Jurkat, Clone E6-1 (cell line): ENCODE data around the gene GMEB2.
"Not testable (repeated sequence)": the region's sequence is repeated elsewhere in the genome, so short reads cannot be mapped to it uniquely, and the experiment has no call there.

Experiments
- DNase-seq: peaks from one replicate; pipeline ENCODE4 v3.0.0-alpha.2; 2011; ENCODE audit warnings: low read depth, low spot score
- H3K4me3 ChIP-seq: 2 replicates; pipeline ENCODE4 v1.5.1; 2011; ENCODE audit warnings: mild to moderate bottlenecking, low read length, control low read depth, moderate library complexity

The GMEB2 gene

DNA sequence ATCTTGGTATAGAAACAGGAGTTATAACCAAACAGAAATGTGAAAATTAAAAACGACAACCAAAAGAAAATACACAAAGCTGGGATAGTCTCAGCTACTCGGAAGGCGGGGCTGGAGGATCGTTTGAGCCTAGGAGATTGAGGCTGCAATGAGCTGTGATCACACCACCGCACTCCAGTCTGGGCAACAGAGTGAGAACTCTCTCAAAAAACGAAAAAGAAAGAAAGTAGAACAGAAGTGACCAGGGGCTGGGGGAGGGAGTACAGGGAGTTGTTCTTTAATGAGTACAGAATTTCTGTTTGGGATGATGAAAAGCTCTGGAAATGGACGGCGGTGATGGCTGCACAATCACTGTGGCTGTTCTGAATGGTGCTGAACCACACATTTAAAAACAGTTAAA, 5.9 kb downstream of the GMEB2 start:
- DNase-seq, result no peak
- no peak overlapping the region for H3K4me3 ChIP-seq

DNA sequence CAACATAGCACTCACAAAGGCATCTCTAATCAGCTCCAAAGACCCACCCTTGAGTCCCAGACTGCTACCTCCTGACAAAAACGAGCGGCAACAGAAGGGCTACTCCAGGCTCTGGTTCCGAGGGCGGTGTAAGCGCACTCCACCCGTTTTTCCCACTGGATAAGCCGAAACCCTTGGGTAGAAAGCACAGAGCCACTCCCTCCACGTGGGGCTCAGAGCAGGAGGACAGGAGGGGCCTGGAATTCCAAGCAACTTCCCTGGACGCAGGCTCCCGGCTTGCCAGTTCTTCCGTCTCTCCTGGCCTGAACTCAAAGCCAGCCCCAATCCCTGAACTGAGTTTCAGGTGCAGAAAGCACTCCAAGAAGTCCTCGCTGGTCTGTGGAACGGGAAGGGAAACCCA, 7.4 kb downstream of the GMEB2 start:
- H3K4me3 ChIP-seq, result no peak overlapping the region
- DNase-seq, result no peak

GRCh38 chr20:63619086-63619485, 7.8 kb downstream of the GMEB2 start:
- no peak overlapping the region for H3K4me3 ChIP-seq
- DNase-seq, result no peak

DNA sequence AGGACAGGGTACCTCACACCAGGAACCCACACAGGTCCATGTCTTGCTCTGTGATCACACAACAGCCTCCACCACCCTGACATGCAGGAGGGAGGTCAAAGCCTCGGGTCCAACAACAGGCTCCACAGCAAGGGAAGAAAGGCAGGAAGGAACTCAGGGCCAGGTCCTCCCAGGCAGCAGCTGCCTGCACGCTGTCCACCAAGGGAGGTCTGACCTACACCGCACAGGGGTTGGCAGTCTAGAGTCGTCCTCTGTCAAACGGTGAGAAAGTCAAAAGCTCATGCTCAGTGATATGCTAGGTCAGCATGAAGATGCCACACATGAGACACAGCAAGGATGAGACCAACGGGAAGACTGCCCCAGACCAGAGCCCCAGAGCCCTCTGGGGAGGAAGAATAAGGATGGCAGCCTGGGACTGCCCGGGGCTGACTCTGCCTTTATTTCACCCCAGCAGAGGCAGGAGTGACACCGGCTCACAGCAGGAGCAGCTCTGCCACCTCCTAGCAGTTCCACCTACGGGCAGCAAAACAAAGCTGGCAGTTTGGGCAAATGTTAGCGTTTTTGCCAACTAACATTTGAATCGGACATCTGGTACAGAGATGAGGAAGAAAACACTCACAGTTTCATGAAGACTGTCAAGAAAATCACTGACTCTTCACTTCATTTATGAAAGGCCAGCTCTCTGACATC, 8.5 kb downstream of the GMEB2 start:
- H3K4me3 ChIP-seq, result no peak overlapping the region
- DNase-seq, result no peak

DNA sequence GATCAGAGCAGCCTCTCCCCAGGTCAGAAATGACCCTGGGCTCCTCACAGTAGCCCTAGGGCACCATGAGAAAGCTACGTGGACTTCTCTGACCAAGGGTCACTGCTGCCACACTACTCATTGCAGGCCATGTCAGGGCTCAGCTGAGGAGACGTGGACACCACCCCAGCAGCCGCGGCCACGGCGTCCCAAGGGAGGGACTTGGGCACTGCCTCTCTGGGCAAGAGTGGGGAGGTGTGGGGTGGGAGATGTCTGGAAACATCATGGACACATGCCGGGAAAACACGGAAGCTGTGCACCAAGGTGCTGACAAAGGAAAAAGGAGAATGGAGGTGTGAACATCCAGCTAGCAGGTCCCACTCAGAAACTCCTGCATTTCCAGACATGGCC, 9.0 kb downstream of the GMEB2 start:
- no peak overlapping the region for H3K4me3 ChIP-seq
- no peak for DNase-seq

DNA sequence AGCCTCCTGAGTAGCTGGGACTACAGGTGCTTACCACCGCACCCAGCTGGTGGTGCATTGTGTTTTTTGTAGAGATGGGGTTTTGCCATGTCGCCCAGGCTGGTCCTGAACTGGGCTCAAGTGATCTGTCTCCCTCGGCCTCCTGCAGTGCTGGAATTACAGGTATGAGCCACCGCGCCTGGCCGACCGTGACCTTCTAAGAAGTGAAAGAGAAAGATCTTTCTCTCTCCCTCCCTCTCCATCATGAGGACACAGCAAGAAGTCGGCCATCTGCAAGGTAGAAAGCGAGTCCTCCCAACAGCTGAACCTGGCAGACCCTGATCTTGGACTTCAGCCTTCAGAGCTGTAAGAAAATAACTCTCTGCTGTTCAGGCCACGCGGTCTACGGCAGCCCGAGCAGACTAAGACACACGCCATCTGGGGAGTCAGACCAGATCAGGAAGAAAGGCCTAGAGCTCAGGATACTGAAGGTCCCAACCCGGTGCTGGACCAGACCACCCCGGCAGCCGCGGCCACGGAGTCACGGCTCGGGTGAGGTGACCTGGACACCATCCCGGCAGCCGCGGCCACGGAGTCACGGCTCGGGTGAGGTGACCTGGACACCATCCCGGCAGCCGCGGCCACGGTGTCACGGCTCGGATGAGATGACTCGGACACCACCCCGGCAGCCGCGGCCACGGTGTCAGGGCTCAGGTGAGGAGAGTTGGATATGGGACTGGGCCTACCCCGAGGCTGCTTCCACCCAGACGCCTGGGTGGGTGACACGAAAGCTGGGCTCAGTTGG, 9.6 kb downstream of the GMEB2 start:
- no peak overlapping the region for H3K4me3 ChIP-seq
- DNase-seq, result no peak

DNA sequence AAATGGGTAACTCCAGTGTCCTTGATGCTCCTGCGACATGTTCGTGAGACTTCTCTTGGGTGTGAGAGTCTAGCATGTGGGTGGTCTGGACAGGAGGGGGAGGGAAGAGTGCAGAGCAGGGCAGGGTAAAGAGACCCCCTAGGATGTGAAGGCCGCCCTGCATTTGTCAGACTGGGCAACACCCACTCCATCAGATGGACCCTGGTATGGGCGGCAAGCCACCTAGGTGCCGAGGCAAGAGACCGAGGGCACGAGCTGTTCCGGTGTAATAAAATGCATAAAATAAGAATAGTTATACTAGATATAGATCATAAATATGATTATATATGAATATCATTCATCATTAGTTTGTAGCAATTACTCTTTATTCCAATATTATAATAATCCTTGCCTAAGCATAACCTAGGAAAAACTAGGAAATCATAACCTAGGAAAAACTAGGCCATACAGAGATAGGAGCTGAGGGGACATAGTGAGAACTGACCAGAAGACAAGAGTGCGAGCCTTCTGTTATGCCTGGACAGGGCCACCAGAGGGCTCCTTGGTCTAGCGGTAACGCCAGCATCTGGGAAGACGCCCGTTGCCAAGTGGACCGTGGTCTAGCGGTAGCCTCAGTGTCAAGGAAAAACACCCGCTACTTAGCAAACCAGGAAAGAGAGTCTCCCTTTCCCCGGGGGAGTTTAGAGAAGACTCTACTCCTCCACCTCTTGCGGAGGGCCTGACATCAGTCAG, 12.9 kb downstream of the GMEB2 start:
- not testable (repeated sequence) for H3K4me3 ChIP-seq
- peak; percentile 49 for DNase-seq

DNA sequence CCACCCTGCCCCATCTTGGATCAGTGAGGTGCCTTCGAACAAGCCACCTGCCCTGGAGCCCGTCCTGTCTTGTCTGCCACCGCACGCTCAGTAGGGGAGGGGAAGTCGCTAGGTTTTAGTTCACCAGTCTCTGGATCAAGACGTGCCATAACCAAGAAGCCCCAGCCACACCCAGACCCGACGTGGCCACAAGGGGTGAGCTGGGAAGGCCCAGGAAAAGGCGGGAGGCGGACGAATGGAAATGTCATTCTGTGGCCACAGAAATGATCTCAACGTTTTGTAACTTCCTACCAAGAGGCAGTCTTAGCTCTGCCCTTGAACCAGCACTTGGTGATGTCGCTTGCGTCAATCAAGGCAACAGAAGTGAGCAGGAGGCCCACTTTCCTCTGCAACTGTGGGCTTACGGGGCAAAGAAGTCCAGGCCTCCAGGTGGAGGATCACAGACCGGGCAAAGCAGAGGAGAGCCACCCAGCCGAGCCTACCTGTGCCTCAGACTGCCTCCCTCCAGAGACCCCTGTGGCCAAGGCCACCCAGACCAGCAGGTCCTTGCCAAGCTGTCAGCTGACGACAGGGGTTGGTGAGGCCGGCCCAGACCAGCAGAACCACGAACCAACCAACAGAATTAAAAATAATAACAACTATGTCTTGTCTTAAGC, 14.5 kb downstream of the GMEB2 start:
- no peak for DNase-seq
- H3K4me3 ChIP-seq, result no peak overlapping the region

DNA sequence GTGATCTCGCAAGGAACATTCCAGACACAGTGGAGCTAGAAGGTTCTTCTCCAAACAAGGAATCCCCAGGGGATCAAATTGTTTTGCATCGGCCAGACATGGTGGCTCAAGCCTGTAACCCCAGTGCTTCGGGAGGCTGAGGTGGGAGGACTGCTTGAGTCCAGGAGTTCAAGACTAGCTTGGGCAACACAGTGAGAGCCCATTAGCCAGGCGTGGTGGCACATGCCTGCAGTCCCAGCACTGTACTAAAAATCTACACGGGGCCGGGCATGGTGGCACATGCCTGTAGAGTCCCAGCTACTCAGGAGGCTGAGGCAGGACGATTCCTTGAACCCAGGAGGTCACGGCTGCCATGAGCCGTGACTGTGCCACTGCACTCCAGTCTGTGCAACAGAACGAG, 15.3 kb downstream of the GMEB2 start:
- DNase-seq, result no peak
- no peak overlapping the region for H3K4me3 ChIP-seq

GRCh38 chr20:63610581-63611435, 16.1 kb downstream of the GMEB2 start:
- DNase-seq, result no peak
- no peak overlapping the region for H3K4me3 ChIP-seq

- no peak for DNase-seq
- no peak overlapping the region for H3K4me3 ChIP-seq
Measured at GRCh38 chr20:63606686-63607085, 20.2 kb downstream of the GMEB2 start.

DNA sequence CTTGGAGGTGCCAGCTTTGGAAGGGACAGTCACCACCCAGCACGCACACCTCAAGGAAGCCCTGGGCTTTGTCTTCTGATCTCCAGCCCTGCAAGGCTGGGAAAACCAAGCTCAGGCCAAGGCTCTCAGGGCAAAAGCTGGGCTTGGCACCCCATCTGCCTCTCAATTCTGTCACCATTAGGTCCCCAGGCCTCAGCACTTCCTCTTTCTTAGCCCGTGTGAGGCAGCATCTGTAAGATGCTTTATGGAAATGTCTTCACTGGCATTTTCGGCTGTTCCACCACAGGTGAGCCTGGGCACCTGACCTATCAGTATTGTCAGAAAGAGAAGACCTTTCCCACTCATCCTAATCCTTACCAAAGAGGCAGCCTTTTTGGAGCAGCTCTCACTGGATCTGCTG, 24.6 kb downstream of the GMEB2 start:
- DNase-seq, result no peak
- no peak overlapping the region for H3K4me3 ChIP-seq

DNA sequence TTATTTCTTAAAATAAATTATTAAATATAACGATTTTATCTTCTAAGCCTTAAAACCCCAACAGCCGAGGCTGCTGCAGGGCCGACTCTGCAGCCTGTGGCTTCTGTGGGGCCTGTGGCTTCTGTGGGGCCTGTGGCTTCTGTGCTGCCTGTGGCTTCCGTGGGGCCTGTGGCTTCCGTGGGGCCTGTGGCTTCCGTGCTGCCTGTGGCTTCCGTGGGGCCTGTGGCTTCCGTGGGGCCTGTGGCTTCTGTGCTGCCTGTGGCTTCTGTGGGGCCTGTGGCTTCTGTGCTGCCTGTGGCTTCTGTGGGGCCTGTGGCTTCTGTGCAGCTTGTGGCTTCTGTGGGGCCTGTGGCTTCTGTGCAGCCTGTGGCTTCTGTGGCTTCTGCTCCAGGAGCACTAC, 25.2 kb downstream of the GMEB2 start:
- DNase-seq, H3K4me3 ChIP-seq: not testable (repeated sequence)

- no peak for DNase-seq
- H3K4me3 ChIP-seq, result no peak overlapping the region
Measured at GRCh38 chr20:63599396-63600050, 27.4 kb downstream of the GMEB2 start.

GRCh38 chr20:63598479-63599395, 28.2 kb downstream of the GMEB2 start:
- H3K4me3 ChIP-seq, result no peak overlapping the region
- DNase-seq, result no peak

DNA sequence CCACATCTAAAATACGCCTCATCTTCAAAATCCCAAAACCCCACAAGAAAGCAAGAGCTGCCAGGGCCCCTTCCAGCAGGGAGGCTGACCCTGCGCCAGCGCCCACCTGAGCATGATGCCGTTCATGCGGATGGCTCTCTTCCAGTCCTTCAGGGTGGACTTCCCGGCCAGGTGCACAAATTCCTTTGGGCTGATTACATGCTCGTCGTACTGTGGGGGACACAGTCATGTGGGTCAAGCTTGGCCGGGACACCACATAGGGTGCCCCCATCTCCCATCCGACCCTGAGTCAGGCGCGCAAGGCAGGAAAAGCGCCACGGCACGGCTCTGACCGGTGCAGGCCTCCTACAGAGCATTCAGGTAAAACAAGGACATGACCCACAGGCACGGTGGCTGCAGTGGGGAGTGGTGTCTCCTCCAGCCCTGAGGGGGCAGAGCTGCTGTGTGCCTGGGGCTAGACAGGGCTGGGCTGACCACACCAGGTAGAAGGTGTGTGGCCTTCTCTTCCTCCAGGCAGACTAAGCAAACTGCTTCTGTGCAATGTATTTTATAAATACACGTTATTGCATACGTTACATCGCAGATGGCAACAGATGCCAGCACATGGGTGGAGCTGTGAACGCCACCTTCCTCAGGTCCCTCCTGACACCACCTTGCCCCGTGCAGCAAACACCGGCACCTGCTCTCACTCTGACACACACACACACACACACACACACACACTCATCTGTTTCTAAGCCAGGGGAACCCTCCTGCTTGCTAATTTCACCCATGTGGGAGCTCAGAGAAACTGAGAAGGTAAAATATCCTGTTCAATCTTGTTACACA, 29.0 kb downstream of the GMEB2 start:
- H3K4me3 ChIP-seq, result no peak overlapping the region
- DNase-seq, result no peak

DNA sequence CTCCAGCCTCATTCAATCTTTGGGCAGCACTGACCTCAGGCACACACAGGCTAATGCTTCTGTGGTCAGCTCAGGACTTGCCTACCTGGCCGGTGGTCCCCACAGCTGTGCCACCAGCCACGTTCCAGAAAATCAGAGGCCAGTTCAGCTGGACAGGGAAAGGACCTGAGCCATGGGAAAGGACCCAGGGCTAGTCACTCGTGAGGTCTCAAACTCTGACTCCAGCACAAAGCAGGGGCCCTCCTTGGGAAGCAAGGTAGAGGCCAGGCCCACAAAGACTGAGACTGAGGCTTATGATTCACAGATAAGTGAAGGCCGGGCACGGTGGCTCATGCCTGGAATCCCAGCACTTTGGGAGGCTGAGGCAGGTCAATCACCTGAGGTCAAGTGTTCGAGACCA, 30.5 kb downstream of the GMEB2 start:
- H3K4me3 ChIP-seq, result no peak overlapping the region
- DNase-seq, result no peak
